SW 1271 (cell line): ENCODE data around the gene PPP4R2.
"Not testable (repeated sequence)": the region's sequence is repeated elsewhere in the genome, so short reads cannot be mapped to it uniquely, and the experiment has no call there.

ENCODE experiments used
- DNase-seq, 2 experiments: peaks; one replicate each; lab custom pipeline; 2025; lab: John Stamatoyannopoulos, UW

The PPP4R2 gene

DNA sequence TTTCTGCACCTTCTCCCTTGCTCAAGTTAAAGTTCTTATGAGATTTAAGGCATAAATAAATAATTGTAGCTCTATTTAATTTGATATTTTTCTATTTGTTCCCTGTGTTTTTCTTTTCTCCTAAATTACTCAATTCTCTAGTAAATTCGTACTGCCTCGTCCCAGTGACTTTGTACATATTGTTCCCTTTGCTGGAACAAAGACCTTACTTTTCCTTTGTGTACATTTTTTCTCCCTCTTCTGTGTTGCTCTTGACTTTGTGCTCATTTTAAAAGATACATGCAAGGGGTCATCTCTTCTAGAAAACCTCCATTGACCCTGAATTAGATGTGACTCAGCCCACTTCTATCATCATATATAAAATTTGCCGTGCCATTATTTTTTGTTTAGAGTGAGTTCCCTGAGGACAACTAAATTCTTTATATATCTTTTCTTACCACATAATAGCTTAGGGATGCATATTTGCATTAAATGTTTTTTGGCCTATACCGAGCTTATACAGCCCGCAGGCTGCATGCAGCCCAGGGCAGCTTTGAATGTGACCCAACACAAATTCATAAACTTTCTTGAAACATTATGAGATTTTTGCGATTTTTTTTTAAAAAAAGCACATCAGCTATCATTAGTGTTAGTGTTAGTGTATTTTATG lies 29.6 kb downstream of the PPP4R2 start:
- no peak for DNase-seq

DNA sequence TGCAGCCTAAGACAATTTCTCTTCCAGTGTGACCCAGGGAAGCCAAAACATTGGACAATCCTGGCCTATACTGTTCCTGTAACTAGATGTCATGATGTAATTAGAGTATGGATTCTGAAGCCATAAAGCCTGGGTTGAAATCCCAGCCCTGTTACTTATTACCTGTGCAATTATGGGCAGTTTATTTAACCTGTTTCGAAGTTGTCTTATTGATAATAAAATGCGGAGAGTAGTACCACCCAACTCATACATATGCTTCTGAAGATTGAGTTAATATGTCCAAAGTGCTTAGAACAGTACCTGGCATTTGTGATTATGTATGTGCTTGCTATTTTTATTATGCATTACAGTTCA lies 30.1 kb downstream of the PPP4R2 start:
- no peak for DNase-seq

DNA sequence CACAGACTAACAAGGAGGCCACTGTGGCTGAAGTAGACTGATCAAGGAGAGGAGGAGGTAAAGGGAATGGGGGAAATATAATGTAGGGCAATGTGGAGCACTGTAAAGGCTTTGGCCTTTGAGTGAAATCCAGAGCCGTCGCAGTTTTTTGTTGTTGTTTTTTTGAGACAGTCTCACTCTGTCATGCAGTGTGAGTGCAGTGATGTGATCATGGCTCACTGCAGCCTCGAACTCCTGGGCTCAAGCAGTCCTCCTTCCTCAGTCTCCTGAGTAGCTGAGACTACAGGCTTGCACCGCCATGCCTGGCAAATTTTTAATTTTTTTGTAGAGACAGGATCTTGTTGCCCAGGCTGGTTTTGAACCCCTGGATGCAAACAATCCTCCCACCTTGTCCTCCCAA lies 32.2 kb downstream of the PPP4R2 start:
- DNase-seq: no peak

DNA sequence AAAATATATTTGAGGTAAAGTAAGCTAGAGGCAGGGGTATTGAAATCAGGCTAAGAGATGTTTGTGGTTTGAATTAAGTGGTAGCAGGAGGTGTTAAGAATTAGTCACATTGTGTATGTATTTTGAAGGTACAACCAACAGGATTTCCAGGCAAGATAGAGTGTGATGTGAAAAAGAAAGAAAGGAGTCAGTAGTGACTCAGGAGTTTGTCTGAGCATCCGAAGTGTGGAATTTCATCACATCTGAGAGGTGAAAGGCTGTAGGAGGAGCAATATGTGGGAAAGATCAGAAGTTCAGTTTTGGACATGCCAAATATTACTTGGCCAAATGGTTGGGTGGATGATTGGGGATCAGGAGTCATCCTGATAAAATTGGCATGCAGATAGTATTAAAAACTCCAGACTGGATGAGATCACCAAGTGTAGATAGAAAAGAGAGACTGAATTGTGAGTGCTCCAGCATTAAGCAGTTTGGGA lies 32.7 kb downstream of the PPP4R2 start:
- peak in 1 of 2 experiments; percentile 19 for DNase-seq

DNA sequence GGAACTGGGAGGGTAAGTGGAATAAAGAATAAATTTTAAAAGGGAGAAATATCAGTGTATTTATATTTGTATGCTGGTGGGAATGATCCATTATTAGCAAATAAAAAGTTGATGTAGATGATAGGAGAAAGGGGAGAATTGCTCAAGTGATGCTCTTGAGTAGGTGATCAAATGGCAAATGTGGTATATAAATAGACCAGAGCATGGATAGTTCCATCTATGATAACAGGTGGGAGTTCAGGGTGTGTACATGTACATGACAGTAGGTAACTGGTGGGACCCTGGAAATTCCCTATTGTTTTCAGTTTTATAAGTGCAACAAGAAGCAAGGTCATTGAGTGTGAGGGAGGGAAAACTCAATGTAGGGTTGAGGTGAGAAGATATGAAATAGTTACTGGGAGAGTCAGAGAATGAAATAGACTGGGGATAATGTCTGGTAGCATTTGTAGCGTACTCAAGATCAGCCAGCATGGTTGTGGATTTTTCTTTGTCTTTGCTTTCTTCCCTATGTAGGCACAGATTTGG lies 33.5 kb downstream of the PPP4R2 start:
- DNase-seq: no peak

DNA sequence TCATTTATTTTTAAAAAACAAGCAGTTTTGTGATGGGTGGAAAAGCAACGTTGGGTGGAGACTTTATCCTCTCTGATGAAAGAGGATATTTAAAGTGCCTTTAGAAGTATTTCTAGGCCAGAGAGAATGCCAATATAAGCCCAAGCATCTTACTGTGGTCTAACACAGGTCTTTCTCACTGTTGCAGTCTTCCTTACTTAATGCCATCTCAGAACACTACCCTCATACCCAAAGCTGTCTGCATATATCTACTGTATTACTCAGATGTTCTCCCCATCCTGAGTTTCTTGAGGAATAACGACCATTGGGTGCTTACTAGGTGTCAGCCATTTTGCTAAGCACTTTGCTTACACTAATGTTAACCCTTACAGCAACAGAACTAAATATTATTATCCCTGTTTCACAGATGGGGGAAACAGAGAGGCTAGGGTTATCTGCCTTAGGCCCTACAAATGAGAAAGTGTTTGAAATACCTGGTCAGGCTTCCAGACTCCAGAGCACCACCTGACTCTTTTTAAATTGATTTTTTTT lies 35.0 kb downstream of the PPP4R2 start:
- DNase-seq: no peak

DNA sequence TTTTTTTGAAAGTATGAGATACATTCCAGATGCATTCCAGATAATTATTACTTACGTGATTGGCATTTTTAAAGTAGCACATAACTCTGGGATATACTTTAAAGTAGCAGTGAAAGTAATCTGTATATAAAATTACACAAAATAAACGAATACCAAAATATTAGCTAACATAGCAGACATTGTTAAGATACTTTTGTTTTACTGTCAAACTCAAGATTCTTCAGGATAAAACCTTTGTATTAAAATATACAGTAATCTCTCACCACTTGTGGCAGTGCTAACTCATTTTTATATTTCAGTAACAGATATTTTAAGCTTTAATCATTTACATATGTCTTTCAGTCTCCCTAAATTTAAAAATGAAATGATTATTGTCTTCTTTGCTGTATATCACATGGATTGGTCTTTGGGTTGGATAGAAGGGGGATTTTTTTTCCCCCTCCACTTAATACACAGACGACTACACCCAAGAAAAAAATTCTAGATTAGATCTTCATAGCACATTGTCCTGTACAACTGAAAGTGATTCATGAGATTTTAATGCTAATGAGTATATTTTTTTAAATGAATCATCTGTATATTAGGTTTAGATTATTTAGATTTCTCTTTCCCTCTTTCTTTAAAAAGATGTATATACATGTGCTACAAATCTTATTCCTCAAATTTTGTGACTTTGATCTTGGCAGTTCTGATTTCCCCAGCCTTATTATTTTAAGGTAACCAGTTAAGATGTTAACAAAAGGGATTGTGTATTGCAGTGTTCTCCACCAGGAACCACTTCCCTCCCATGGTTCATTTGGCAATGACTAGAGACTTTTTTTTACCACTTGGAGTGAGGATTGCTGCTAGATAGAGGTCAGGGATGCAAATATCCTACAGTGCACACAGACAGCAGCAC lies 40.3 kb downstream of the PPP4R2 start:
- no peak for DNase-seq

DNA sequence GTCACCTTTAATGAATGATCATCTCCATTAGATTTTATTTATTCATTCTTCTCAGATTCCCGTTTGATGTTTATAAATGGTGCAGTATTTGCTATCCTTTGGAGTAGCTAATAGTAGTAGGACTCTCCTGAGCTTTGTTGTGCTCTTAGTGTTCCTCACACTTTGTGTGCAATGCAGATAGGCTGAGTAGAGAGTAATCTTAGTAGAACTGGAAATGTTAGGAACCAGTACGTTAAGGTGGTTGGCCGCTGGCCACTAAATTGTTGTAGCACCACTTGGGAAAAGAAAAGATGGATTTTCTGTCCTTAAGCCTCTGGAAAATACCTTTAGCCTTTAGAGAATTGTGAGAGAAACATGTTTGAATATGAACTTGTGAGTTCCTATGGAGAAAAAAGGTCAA lies 44.9 kb downstream of the PPP4R2 start:
- no peak for DNase-seq

DNA sequence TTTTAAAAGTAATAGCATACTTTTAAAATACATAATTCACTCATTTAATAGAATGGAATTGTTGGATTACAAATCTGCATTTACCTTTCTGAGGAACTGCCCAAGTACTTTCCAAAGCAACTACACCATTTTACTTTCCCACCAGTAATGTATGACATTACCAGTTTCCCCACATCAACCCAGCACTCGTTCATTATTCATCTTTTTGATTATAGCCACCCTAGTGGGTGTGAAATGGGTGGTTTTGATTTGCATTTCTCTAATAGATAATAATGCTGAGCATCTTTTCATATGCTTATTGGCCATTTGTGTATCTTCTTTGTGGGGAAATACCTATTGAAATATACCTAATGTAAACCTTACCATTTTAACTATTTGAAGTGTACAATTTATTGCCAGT lies 46.8 kb downstream of the PPP4R2 start:
- no peak for DNase-seq

DNA sequence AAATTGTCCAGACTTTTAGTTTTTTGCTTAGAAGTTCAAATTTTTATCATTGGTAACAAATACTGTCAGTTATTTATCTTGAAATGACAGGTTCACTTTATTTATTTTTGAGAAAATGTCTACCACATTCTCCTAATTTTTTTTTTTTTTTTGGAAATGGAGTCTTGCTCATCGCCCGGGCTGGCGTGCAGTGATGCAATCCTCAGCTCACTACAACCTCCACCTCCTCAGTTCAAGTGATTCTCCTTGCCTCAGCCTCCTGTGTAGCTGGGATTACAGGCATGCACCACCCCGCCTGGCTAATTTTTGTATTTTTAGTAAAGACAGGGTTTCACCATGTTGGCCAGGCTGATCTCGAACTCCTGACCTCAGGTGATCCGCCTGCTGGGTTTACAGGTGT lies 48.8 kb downstream of the PPP4R2 start:
- no peak for DNase-seq

DNA sequence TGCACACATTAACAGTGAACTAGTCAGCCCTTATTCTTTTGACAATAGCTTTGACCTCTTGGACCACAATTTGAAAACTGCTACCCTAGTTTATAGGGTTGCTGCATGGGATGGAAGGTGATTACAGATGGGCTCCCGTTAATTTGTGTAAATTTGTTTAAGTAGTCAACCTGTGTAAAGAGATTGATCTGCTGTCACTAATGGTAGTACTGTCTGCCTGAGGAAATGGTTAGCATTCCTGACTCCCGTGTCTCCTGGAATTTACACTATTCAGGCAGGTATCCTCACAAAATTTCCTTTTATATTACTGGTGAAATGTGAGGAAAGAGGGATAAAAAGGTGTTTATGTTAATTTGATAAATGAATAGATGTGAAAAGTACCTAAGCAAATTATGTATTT lies 49.6 kb downstream of the PPP4R2 start:
- no peak for DNase-seq

DNA sequence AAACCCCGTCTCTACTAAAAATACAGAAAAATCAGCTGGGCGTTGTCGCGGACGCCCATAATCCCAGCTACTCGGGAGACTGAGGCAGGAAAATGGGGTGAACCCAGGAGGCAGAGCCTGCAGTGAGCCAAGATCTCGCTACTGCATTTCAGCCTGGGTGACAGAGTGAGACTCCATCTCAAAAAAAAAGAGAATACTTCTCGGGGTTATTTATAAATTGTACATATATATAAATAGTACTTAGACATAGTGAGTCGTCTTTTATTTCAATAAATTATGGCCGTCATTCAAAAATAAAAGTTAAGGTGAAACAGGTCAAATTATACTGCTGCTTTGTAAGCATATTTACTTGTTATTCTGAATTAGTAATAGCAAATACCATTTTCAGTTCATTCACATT lies 52.7 kb downstream of the PPP4R2 start:
- DNase-seq: no peak

DNA sequence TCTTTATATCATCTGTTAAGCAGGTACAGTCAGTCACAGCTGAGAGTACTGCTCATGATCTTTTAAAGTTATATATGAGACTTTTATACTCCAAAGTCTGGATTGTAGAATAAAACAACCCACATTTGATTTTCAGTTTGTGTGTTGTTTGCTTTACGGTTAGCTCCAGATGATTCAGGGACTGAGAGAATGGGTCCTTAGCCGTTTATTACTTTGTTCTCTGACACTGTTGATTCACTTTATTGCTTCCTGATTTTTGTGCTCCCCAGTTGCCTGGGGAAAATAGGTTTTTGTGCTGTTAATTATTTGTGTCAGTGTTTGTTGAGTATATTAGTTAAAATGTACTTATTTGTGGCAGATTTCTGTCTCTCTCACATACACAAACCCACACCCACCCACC lies 56.2 kb downstream of the PPP4R2 start:
- no peak for DNase-seq

DNA sequence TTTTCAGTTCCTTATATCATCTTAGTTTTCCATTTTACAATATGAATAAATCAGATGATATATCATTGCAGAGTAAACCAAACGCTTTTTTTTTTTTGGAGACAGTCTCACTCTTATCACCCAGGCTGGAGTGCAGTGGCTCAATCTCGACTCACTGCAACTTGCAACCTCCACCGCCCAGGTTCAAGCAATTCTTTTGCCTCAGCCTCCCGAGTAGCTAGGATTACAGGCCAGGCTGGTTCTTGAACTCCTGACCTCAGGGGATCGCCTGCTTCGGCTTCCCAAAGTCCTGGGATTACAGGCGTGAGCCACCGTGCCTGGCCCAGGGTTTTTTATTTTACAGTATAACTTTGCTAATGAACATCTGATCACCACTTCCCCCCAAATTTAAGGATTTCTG lies 59.0 kb downstream of the PPP4R2 start:
- no peak for DNase-seq

DNA sequence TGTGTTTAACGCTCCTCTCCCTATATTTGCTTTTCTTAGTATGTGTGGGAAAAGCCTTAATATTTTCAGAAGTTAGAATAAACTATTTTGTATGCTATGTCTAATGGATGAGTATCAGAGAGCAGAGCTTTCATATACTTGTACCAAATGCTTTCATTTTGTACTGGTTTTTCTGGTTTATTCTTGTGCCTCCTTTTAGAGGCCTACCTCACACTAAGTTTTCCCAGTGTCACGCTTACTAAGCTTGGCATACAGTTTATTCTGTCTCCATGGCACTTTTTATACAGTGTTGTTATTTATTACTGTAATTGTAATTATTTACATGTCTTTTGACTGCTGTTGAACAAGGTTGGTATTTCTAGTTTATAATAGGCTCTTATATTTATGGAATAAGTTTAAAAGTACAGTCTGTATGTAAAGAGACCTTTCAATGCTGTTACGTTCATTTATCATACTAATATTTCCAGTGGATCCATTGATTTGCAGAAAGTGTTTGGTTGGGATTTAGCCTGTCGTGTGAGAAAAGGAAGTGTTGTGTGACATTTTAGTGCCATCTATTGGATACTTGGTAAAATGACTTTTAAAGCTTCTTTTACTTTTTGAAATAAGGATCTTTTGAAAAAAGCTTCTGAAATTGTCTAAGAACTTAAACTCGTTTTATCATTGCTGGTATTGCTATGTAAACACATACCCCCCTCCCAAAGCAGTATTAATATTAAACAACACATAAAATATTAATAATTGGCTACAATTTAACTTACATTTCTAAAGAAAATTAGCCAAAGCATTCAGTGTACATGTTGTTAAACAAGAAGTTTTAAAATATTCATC lies 59.6 kb downstream of the PPP4R2 start:
- DNase-seq: peak in 1 of 2 experiments; percentile 38

DNA sequence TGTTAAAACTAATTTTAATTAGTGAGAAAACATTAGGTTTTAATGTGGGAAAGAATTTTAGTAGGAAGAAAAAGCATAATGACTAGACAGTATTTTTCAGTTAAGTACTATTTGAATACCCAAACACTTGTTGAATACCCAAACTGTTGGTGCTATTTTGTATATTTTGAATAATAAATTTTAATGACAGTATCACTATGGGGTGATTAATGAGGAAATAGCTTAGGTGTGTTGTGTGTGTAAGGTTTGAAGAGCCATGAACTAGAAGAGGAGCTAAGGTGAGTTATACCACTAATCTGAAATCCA lies 60.2 kb downstream of the PPP4R2 start:
- DNase-seq: no peak

DNA sequence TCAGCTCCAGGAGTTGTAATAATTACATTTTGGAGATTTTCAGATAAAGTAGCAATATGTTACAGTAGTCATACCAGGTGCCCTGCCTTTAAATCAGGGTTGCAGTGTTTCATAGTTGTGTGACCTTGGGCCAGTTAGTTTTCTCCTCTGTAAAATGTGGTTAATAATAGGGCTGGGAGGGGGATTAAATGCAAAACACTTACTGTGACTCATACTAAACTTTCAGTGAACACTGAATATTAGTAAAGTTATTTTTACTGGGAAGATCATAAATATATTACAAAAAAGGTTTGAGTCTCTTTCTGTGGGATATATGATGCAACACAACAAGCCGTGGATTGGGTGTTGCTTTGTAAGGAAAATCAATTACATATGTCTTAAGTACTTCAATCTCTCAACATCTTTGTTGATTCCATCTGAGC lies 63.7 kb downstream of the PPP4R2 start:
- no peak for DNase-seq

DNA sequence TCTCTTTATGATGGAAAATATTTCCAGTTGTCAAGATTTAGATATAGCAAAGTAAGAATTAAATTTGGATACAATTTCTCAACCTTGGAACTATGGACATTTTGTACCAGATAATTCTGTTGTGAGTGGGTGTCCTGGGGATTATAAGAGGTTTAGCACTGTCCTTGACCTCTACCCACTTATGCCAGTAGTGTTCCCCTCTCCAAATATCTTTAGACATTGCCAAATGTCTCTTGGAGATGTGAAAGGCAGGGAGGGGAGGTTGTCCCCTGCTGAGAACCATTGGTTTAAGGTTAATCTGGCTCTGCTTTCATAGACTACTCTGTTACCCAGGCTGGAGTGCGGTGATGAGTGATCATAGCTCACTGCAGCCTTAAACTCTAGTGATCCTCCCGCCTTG lies 64.8 kb downstream of the PPP4R2 start, which contains the start of gene EBLN2:
Gene EBLN2, plus strand, starts transcription at position 244 of the 400 bp plus-strand sequence. CDS start 423 bp downstream, outside the sequence.
- DNase-seq: no peak

DNA sequence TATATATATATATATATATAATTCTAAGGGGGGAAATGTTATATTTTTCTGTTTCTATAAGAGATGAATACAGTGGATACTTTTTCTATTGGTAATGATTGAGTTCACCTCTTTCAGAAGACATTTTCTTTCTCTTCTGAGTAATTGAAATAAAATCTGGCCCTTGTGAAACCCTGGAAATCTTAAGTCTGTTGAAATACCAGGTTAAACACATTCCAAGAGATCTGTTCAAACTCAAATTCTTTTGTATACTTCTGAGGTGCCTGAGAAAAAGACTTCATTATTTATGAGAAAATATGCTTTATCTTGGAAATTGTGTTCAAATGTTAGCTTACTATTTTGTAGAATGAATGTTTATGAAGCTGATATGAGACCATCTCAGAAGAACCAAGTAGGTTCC lies 69.6 kb downstream of the PPP4R2 start:
- not testable (repeated sequence) for DNase-seq

DNA sequence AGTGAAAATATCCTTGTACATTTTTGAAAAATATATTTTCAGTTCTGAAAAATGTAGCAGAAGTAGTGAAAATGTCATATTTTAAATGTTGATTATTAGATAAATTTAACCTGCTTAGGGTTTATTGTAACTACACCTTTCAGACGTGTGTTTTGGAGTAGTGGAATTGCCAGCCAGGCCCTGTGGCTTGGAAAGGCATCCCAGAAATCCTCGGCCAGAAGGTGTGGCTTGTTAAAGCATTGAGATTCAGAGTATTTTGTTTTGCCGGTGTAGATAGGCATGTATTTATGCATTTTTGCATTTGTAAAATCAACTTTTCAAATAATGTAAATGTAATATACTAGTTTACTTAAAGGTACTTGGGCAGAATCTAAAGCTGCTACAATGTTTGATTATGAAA lies 71.8 kb downstream of the PPP4R2 start:
- DNase-seq: no peak

DNA sequence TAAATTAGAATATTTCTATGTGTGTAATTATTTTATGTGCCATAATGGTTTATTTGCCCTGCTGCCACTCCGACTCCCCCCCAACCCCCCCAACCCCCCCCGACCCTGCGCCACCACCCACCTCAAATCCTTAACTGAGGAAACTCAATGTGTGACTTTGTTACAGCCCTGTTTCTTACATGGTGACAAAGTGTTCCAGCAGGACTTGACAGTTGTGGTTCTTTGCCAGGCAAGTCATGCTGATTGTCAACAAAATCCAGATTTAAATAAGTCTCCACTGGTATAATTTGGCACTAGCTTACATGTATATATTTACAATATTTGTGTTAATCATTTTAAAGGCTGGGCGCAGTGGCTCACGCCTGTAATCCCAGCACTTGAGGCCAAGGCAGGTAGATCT lies 72.6 kb downstream of the PPP4R2 start:
- DNase-seq: no peak

DNA sequence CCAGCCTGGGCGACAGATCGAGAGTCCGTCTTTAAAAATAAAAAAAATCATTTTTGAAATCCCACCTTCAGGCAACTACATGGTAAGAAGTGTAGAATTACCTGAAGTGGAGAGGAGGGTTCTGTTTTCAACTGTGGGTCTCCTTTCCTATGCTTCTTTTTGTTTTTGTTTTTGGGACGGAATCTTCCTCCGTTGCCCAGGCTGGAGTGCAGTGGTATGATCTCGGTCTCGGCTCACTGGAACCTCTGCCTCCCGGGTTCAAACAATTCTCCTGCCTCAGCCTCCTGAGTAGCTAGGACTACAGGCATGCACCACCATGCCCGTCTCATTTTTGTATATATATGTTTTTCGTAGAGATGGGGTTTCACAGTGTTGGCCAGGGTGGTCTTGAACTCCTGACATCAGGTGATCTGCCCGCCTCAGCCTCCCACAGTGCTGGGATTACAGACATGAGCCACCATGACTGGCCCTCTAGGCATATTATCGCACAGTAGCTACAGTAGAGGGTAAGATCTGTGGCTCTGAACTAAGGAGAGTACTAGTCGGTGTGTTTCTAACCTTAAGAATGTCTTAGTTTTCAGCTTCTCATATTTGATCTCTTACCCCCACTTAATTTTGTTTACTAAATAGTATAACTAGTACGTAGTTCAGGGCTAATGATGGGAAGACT lies 73.3 kb downstream of the PPP4R2 start:
- DNase-seq: no peak
